Mucosa of descending colon (tissue), 3 donors: ENCODE results near the gene CRMP1. TPM values are rescaled to one million over a fixed set of nuclear protein-coding genes. Genes with fewer than 3 reads are reported as not detected.

ENCODE experiments used
- ATAC-seq: fragments of 200-7000 bp; cut with Tn5 transposase; one replicate; pipeline ENCODE4 v1.9.1; 2020; ENCODE audit warnings: mild to moderate bottlenecking, moderate library complexity
- DNase-seq, 3 donors: peaks; one replicate each; pipeline ENCODE4 v3.0.0-alpha.2; 2020
- H3K36me3 ChIP-seq: fragments of 200-600 bp; one replicate; pipeline ENCODE4 v1.8.0; 2021; ENCODE audit warnings: low read depth, mild to moderate bottlenecking
- H3K4me1 ChIP-seq: fragments of 200-600 bp; one replicate; pipeline ENCODE4 v1.8.0; 2021; ENCODE audit warnings: low read depth, mild to moderate bottlenecking
- H3K4me3 ChIP-seq: fragments of 200-600 bp; one replicate; pipeline ENCODE4 v1.8.0; 2021; ENCODE audit warnings: mild to moderate bottlenecking
- H3K9me3 ChIP-seq: fragments of 200-600 bp; one replicate; pipeline ENCODE4 v1.8.0; 2021; ENCODE audit warnings: mild to moderate bottlenecking
- CTCF ChIP-seq: fragments of 200-600 bp; IDR thresholded peaks from one replicate; pipeline ENCODE4 v1.8.0; 2022; ENCODE audit warnings: antibody characterized with exemption, mild to moderate bottlenecking
- intact Hi-C, 2 donors: fragments of 100-400 bp; cut with DNase I in 1 of 2; cut with micrococcal nuclease in 1 of 2; formaldehyde crosslinking; loops; one replicate each; pipeline versions ENCODE4 v1.11.0 to v1.11.1; 2022; cut with DNase I, micrococcal nuclease
- total RNA-seq, 3 donors: library from RNA; stranded (reverse); fragmentation: NEBNext Ultra II Directional in 2 of 3; extraction: Animal tissue kit (Norgen Biotek cat#: 25700) in 2 of 3; gene quantifications; one replicate each; pipeline versions ENCODE4 v1.2.1 to v1.2.4, GENCODE V29; 2021 to 2023
- donor health status: DM: no; HTN: no; CAD: no; lungs with moderate emphysema.
- donor health status: DM: no; HTN: no; CAD: no.
- donor health status: DM: no; HTN: yes; CAD: no.

Gene CRMP1
- total RNA-seq, 3 donors from 2014 or later = 0.58 to 4.4 (median 1.0) TPM

- Histone ChIP-seq H3K36me3 (no peaks in the 10 kb centered on the region), H3K4me1 (no peaks in the 10 kb centered on the region), H3K4me3 (no peak overlapping the region), H3K9me3 (no peaks in the 10 kb centered on the region)
- no peak for TF ChIP-seq CTCF
- ATAC-seq = no peak
- DNase-seq = no peak
- intact Hi-C loops = no loop called here
These were observed 101.2 kb downstream of the CRMP1 start for GRCh38 chr4:5791654-5792053.

DNA sequence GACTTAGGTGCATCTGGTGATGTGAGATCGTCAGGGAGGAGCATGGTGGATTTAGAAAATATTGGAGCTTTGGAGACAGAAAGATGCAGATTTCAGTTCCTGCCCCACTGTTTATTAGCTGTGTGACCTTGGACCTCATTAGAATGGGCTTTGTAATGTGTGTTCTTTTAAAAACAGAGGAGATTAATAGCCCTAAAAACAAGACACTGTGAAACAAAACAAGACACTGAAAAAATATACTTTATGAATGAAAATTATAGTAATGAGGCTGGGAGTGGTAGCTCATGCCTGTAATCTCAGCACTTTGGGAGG lies 102.4 kb downstream of the CRMP1 start:
- DNase-seq (no peak), ATAC-seq (no peak)
- Histone ChIP-seq H3K36me3 (no peaks in the 10 kb centered on the region), H3K4me3 (no peak overlapping the region), H3K4me1 (no peaks in the 10 kb centered on the region), H3K9me3 (no peaks in the 10 kb centered on the region)
- no peak for TF ChIP-seq CTCF
- intact Hi-C loops = no loop called here

- DNase-seq (no peak), ATAC-seq (no peak)
- no peaks in the 10 kb centered on the region for H3K36me3 ChIP-seq
- H3K4me3 ChIP-seq = no peak overlapping the region
- intact Hi-C loops = no loop called here
- no peaks in the 10 kb centered on the region for H3K9me3 ChIP-seq
- no peak for TF ChIP-seq CTCF
- no peaks in the 10 kb centered on the region for H3K4me1 ChIP-seq
These were observed 103.7 kb downstream of the CRMP1 start for GRCh38 chr4:5789141-5789540.

DNA sequence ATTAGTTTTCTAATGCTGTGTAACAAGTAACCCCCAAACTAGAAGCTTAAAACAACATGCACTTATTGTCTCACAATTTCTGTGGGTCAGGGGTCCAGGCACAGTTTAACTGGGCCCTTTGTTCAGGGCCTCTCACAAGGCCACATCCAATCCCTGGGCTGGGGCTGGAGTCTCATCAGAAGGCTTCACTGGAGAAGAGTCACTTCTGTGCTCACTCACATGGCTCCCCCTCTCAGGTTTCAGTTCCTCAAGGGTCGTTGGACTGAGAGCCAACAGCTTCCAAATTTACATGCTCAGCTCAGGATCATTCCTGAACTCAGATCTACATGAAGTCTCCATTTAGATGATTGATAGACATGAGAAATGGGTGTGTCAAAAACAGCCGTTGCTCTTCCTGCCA lies 104.7 kb downstream of the CRMP1 start:
- Histone ChIP-seq H3K9me3 (no peaks in the 10 kb centered on the region), H3K4me1 (no peaks in the 10 kb centered on the region), H3K4me3 (no peak overlapping the region), H3K36me3 (no peaks in the 10 kb centered on the region)
- DNase-seq = no peak
- intact Hi-C loops = no loop called here
- ATAC-seq = no peak
- no peak for TF ChIP-seq CTCF

- intact Hi-C loops = no loop called here
- no peak overlapping the region for H3K4me3 ChIP-seq
- no peaks in the 10 kb centered on the region for H3K4me1 ChIP-seq
- no peak for TF ChIP-seq CTCF
- H3K36me3 ChIP-seq = no peaks in the 10 kb centered on the region
- H3K9me3 ChIP-seq = no peaks in the 10 kb centered on the region
- ATAC-seq = no peak
- no peak for DNase-seq
These were observed 105.6 kb downstream of the CRMP1 start for GRCh38 chr4:5787311-5787710.
